ENCODE measurements around the gene HSD3B1. TPM values are rescaled to one million over a fixed set of nuclear protein-coding genes. Genes with fewer than 3 reads are reported as not detected.

The HSD3B1 gene
- polyA plus RNA-seq, 1 donor (not counting 4 experiments of a cell fraction or from before 2014, with no cell fraction given), result 0.34 TPM

DNA sequence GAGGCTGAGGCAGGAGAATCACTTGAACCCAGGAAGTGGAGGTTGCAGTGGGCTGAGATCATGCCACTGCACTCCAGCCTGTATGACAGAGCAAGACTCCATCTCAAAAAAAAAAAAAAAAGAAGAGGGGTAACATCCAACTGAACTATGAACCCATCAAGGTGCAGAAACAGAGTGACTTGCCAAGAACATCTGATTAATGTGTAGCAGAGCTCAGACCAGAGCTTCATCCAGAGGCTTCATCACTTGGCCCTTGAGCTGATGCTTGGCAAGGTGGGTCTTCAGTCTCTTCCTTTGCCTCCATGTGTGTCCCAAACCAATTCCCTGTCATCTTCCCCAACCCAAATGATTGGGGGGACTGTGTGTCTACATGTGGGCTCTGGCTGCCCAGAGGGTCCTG, 32.6 kb downstream of the HSD3B1 start:
- Histone ChIP-seq H3K4me2 (ENCODE audit: control insufficient read depth, extremely low read depth, insufficient read depth, low read depth, low read length) (no peak overlapping the region), H3K9me1 (ENCODE audit: control insufficient read depth, extremely low read depth, insufficient read depth, low read length) (no peaks in the 10 kb centered on the region), H3K27me3 (ENCODE audit: control insufficient read depth, extremely low read depth, insufficient read depth, low read length) (no peaks in the 10 kb centered on the region), H3K4me3 (ENCODE audit: control insufficient read depth in 2 of 3, extremely low read depth in 1 of 3, insufficient read depth in 2 of 3, low read depth in 1 of 3, low read length in 3 of 3) (no peak overlapping the region), H3K9me3 (ENCODE audit: control insufficient read depth, low read depth, low read length) (no peaks in the 10 kb centered on the region), H3K36me3 (ENCODE audit: control insufficient read depth in 2 of 2, extremely low read depth in 1 of 2, insufficient read depth in 2 of 2, low read length in 2 of 2) (no peaks in the 10 kb centered on the region), H3K79me2 (ENCODE audit: control insufficient read depth, insufficient read depth, low read length) (no peaks in the 10 kb centered on the region), H3K4me1 (ENCODE audit: control insufficient read depth, extremely low read depth, insufficient read depth, low read length) (peaks cover 10% of the 10 kb centered on the region), H4K20me1 (ENCODE audit: control insufficient read depth, extremely low read depth, insufficient read depth, low read length) (no peaks in the 10 kb centered on the region), H3K27ac (ENCODE audit: control insufficient read depth, insufficient read depth, low read length) (no peak overlapping the region), H2AFZ (ENCODE audit: control insufficient read depth, low read length) (no peak overlapping the region), H3K9ac (ENCODE audit: control insufficient read depth, extremely low read depth, insufficient read depth, low read length) (no peak overlapping the region)
- no peak for DNase-seq (ENCODE audit: low read depth, low spot score)
- dilution Hi-C loops (cut with MboI; ENCODE audit: extremely low pct_ligation_motif_present, low sequenced_read_pairs), result no loop called here
- no peak for FAIRE-seq
- no peak for TF ChIP-seq EZH2 (IDR thresholded peaks at IDR 0.05; ENCODE audit: low read length)

- DNase-seq (ENCODE audit: low read depth, low spot score) (peak; percentile 32), FAIRE-seq (peak; percentile 32)
- H3K9me1 ChIP-seq (ENCODE audit: control insufficient read depth, extremely low read depth, insufficient read depth, low read length), result no peaks in the 10 kb centered on the region
- TF ChIP-seq, protein P1, sequence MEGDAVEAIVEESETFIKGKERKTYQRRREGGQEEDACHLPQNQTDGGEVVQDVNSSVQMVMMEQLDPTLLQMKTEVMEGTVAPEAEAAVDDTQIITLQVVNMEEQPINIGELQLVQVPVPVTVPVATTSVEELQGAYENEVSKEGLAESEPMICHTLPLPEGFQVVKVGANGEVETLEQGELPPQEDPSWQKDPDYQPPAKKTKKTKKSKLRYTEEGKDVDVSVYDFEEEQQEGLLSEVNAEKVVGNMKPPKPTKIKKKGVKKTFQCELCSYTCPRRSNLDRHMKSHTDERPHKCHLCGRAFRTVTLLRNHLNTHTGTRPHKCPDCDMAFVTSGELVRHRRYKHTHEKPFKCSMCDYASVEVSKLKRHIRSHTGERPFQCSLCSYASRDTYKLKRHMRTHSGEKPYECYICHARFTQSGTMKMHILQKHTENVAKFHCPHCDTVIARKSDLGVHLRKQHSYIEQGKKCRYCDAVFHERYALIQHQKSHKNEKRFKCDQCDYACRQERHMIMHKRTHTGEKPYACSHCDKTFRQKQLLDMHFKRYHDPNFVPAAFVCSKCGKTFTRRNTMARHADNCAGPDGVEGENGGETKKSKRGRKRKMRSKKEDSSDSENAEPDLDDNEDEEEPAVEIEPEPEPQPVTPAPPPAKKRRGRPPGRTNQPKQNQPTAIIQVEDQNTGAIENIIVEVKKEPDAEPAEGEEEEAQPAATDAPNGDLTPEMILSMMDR (optimal IDR thresholded peaks at IDR 0.05 in 1 of 3, IDR thresholded peaks at IDR 0.05 in 1 of 3, conservative IDR thresholded peaks at IDR 0.05 in 1 of 3; ENCODE audit: extremely low read depth in 1 of 3, insufficient read depth in 2 of 3, low read length in 3 of 3), result no peak
- no peak for TF ChIP-seq EZH2 (IDR thresholded peaks at IDR 0.05; ENCODE audit: low read length)
- no peak overlapping the region for H2AFZ ChIP-seq (ENCODE audit: control insufficient read depth, low read length)
- no peak overlapping the region for H3K4me2 ChIP-seq (ENCODE audit: control insufficient read depth, extremely low read depth, insufficient read depth, low read depth, low read length)
- H3K27ac ChIP-seq (ENCODE audit: control insufficient read depth, insufficient read depth, low read length), result no peak overlapping the region
- no peaks in the 10 kb centered on the region for H3K27me3 ChIP-seq (ENCODE audit: control insufficient read depth, extremely low read depth, insufficient read depth, low read length)
- no peak overlapping the region for H3K9ac ChIP-seq (ENCODE audit: control insufficient read depth, extremely low read depth, insufficient read depth, low read length)
- H3K4me1 ChIP-seq (ENCODE audit: control insufficient read depth, extremely low read depth, insufficient read depth, low read length), result peaks cover 10% of the 10 kb centered on the region
- H3K36me3 ChIP-seq (ENCODE audit: control insufficient read depth in 2 of 2, extremely low read depth in 1 of 2, insufficient read depth in 2 of 2, low read length in 2 of 2), result no peaks in the 10 kb centered on the region
- no peaks in the 10 kb centered on the region for H3K79me2 ChIP-seq (ENCODE audit: control insufficient read depth, insufficient read depth, low read length)
- dilution Hi-C loops (cut with MboI; ENCODE audit: extremely low pct_ligation_motif_present, low sequenced_read_pairs), result no loop called here
- no peak overlapping the region for H3K4me3 ChIP-seq (ENCODE audit: control insufficient read depth in 2 of 3, extremely low read depth in 1 of 3, insufficient read depth in 2 of 3, low read depth in 1 of 3, low read length in 3 of 3)
- no peaks in the 10 kb centered on the region for H4K20me1 ChIP-seq (ENCODE audit: control insufficient read depth, extremely low read depth, insufficient read depth, low read length)
- no peaks in the 10 kb centered on the region for H3K9me3 ChIP-seq (ENCODE audit: control insufficient read depth, low read depth, low read length)
These were observed 34.4 kb downstream of the HSD3B1 start for GRCh38 chr1:119541389-119541788.

GRCh38 chr1:119542492-119542946, 35.5 kb downstream of the HSD3B1 start:
- H3K36me3 ChIP-seq (ENCODE audit: control insufficient read depth in 2 of 2, extremely low read depth in 1 of 2, insufficient read depth in 2 of 2, low read length in 2 of 2), result no peaks in the 10 kb centered on the region
- dilution Hi-C loops (cut with MboI; ENCODE audit: extremely low pct_ligation_motif_present, low sequenced_read_pairs), result no loop called here
- no peak overlapping the region for H3K27ac ChIP-seq (ENCODE audit: control insufficient read depth, insufficient read depth, low read length)
- FAIRE-seq (peak; percentile 17), DNase-seq (ENCODE audit: low read depth, low spot score) (no peak)
- H3K9me3 ChIP-seq (ENCODE audit: control insufficient read depth, low read depth, low read length), result no peaks in the 10 kb centered on the region
- H3K4me3 ChIP-seq (ENCODE audit: control insufficient read depth in 2 of 3, extremely low read depth in 1 of 3, insufficient read depth in 2 of 3, low read depth in 1 of 3, low read length in 3 of 3), result no peak overlapping the region
- no peaks in the 10 kb centered on the region for H3K9me1 ChIP-seq (ENCODE audit: control insufficient read depth, extremely low read depth, insufficient read depth, low read length)
- no peak overlapping the region for H3K9ac ChIP-seq (ENCODE audit: control insufficient read depth, extremely low read depth, insufficient read depth, low read length)
- no peaks in the 10 kb centered on the region for H3K79me2 ChIP-seq (ENCODE audit: control insufficient read depth, insufficient read depth, low read length)
- no peaks in the 10 kb centered on the region for H3K27me3 ChIP-seq (ENCODE audit: control insufficient read depth, extremely low read depth, insufficient read depth, low read length)
- no peak overlapping the region for H3K4me2 ChIP-seq (ENCODE audit: control insufficient read depth, extremely low read depth, insufficient read depth, low read depth, low read length)
- TF ChIP-seq, protein P1 (optimal IDR thresholded peaks at IDR 0.05 in 1 of 3, IDR thresholded peaks at IDR 0.05 in 1 of 3, conservative IDR thresholded peaks at IDR 0.05 in 1 of 3; ENCODE audit: extremely low read depth in 1 of 3, insufficient read depth in 2 of 3, low read length in 3 of 3), result no peak
- TF ChIP-seq EZH2 (IDR thresholded peaks at IDR 0.05; ENCODE audit: low read length), result no peak
- H2AFZ ChIP-seq (ENCODE audit: control insufficient read depth, low read length), result no peak overlapping the region
- no peaks in the 10 kb centered on the region for H4K20me1 ChIP-seq (ENCODE audit: control insufficient read depth, extremely low read depth, insufficient read depth, low read length)
- H3K4me1 ChIP-seq (ENCODE audit: control insufficient read depth, extremely low read depth, insufficient read depth, low read length), result peaks cover 10% of the 10 kb centered on the region

Measured in keratinocyte (primary cell).